ENCODE measurements around the gene RNU1-2.
"Not testable (repeated sequence)": the region's sequence is repeated elsewhere in the genome, so short reads cannot be mapped to it uniquely, and the experiment has no call there.

The RNU1-2 gene

GRCh38 chr1:16911851-16912721 lies 16.3 kb downstream of the RNU1-2 start:
- not testable (repeated sequence) for DNase-seq

DNA sequence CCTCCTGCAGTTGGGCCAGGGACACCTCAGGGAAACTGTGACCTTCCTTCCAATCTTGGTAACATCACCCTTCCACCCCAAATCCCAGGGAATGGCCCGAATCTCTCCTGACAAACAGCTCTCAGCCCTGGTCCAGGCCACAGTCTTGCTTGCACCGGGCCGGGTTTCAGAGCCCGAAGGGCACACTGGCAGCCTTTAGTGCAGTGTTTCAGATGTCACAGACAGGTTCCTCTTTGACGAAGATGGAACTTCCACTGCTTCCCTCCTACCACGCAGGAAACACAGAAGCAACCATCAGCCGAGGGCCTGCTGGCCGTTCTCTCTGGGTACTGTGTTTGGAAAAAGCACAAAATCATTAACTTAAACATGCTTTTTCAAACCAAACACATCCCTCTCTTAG lies 17.0 kb downstream of the RNU1-2 start:
- not testable (repeated sequence) for DNase-seq

DNA sequence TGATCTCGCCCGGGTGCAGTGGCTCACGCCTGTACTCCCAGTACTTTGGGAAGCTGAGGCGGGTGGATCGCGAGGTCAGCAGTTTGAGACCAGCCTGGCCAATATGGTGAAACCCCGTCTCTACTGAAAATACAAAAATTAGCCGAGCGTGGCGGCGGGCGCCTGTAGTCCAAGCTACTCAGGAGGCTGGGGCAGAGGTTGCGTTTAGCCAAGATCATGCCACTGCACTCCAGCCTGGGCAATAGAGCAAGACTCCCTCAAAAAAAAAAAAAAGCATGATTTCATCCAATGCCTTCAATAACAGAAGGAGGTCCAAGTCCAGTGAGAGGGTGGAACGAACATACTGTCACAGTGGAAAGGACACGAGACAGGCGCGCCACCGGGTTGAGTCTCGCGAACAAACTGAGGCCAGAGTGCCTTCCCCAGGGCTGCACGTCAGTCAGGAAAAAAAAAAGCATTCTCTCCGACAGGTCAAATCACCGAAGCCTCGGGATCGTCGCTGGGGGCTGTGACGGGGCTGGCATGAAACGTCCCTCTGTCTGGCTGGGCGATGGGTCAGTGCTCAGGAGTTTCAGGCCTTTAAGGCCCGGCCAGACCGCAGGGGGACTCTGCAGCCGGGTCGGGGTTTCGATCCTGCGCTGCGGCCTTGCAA lies 17.5 kb downstream of the RNU1-2 start:
- DNase-seq: no peak

DNA sequence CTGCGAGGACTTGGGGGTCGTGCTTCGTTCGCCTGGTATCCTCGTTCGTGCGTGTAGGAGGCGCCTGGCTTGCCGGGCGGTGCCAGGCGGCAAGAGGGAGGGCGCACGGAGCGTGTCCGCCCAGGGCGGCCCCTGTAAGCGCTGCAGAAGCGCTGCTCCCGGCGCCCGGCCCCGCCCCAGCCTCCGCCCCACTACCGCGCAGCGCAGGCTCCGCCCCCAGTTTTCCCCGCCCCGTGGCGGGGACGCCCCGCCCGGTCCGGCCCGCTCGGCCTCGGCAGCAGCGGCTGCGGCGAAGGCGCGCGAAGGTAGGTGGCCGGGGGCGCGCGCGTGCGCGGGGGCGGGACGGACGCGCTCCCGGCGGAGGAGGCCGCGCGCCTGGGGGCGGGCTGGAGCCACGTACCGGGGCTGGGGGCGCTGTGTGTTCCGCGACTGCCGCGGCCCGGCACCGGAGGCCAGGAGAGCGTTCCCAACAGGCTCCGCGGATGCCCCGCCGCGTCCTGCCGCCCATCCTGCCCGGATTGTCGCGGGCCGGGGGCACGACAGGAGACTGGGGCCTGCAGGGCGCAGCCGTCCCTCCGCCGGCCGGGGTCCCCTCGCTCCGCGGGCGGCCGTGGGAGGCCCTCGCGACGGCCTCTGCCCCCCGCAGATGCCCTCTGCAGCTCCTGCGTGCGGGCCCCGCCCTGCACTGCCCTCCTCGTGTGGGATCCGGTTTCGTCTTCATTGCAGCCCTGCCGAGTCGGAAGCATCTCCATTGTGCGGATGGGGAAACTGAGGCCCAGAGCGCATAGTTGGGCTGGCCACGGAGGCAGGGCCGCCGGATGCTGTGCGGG lies 18.3 kb downstream of the RNU1-2 start:
- peak; percentile 52 for DNase-seq

- DNase-seq: not testable (repeated sequence)
Observed at GRCh38 chr1:16914928-16915626, 19.3 kb downstream of the RNU1-2 start.

DNA sequence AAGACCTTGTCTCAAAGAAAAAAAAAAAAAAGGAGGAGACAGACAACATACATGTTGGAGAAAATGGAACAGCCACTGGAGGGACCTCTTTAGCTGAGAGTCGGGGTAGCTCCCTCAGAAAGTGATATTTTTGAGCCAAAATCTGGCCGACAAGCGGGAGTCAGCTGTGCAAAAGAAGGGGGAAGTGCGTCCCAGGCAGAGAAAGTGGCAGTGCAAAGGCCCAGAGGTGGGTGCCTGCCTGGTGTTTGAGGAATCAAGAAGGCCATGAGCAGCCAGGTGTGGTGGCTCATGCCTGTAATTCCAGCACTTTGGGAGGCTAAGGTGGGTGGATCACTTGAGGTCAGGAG lies 19.8 kb downstream of the RNU1-2 start:
- no peak for DNase-seq

GRCh38 chr1:16916036-16916880 lies 20.5 kb downstream of the RNU1-2 start:
- DNase-seq: not testable (repeated sequence)

- no peak for DNase-seq
Observed at GRCh38 chr1:16918371-16918770, 22.6 kb downstream of the RNU1-2 start.

GRCh38 chr1:16918936-16919665 lies 23.3 kb downstream of the RNU1-2 start:
- not testable (repeated sequence) for DNase-seq

GRCh38 chr1:16920951-16921350 lies 25.2 kb downstream of the RNU1-2 start:
- DNase-seq: no peak

GRCh38 chr1:16921391-16922185 lies 25.8 kb downstream of the RNU1-2 start, which contains the start of gene CROCC:
Gene CROCC, plus strand, starts transcription at chr1:16921931. Its CDS starts 88 bp downstream, at chr1:16922019.
- no peak for DNase-seq

DNA sequence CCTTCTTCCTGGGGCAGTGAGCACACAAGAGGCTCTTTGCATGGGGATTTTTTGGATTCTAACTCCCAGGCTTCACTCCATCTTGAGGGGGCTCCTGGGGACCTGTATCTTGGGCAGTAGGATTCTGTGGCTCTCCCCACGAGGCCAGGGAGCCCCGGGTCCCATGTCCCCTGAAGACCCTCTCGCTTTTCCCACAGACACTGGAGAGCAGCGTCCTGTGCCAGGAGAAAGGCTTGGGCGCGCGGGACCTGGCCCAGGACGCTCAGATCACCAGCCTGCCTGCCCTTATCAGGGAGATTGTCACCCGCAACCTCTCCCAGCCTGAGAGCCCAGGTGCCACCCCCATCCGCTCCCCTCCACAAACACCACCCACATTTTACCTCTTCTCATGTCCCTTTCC lies 26.7 kb downstream of the RNU1-2 start:
- no peak for DNase-seq

GRCh38 chr1:16922885-16923431 lies 27.2 kb downstream of the RNU1-2 start:
- no peak for DNase-seq

DNA sequence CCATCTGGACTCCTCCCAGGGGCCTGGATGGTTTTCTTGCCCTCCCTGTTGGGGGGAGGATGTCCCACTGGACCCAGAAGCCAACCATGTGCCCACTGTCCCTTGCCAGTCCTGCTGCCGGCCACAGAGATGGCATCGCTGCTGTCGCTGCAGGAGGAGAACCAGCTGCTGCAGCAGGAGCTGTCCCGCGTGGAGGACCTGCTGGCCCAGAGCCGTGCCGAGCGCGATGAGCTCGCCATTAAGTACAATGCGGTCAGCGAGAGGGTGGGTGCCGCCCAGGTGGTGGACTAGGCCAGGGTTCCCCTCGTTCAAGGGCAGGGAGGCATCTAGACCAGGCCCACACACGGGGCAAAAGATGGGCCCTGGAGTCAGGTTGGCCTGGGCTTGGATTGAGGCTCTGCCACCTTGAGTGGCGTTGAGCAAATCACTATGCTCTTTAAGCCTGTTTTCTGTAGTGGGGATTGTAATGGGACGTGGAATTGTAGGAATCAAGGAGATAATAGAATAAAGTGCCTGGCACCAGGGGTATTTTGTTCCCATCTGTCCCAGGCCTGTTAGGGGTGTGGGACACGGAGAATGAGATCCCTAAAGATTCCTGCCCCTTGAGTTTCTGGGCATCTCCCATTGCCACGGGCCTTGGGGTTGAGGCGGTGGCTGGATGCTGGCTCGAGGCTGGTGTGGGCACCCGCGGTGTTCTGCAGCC lies 28.6 kb downstream of the RNU1-2 start:
- DNase-seq: no peak

- no peak for DNase-seq
Observed at GRCh38 chr1:16924919-16925477, 29.2 kb downstream of the RNU1-2 start.

DNA sequence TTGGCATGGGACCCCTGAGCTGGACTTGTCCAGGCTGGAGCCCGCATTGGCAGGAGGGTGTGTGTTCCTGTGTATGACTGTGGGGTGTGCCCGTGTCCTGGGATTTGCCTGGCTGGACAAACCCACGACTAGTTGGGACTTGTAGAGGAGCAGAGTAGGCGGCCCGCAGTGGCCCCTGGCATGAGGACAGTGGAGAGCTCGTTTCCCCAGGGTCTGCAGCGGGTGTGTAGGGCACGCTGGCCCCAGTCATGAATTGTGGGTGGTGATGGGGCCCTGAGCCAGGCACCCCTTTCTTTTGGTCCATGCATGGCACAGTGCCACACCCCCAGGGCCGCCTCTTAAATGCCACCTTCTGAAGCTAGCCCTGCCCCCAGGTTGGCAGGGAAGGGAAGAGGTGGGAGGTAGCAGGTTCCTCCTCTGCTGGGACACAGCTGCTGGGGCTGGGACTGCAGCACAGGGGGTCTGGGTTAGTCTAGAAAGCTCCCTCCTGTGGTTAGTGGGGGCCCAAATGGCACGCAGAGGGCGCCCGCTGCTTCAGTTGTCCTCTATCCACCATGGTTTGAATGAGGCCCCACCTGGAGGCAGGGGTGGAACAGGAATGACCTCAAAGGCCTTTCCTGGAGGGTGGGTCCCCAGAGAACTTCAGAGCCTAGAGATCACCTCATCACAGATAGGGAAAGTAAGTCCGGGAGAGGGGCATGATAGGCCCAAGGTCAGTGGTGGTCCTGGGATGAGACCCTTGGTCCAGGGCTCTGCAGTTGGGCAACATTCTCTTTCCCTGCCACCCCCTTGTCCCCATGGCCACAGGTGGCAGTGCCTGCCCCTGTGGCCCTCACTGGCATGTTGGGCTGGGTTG lies 30.1 kb downstream of the RNU1-2 start:
- no peak for DNase-seq

DNA sequence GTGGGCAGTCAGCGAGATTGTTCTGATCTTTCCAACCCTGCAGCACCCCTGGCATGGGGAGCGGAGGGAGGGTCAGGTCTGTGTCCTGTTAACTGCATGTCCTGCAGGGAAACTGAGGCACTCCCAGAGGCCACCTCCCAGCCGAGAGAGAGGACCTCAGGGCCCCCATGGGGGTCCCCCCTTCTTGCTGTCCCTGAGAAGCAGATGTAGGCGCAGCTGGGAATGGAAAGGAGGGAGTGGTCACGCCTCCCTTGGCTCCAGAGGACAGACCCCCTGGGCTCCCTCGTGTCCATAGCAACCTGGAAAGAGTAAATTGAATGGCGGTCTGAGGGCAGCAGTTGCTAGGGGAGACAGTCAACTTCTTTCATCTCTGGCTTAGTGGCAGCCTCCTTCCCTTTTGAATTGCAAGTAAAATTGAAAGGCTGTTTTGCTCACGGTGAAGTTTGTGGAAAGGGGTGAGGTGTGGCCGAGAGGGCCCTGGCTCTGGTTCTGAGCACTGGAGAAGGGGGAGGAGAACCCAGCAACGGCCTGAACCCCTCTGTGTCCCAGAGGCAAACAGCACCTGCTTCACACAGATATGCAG lies 30.8 kb downstream of the RNU1-2 start:
- peak; percentile 52 for DNase-seq
